ENCODE results near the gene PSIP1. TPM values are rescaled to one million over a fixed set of nuclear protein-coding genes. Genes with fewer than 3 reads are reported as not detected.

The PSIP1 gene
- total and polyA plus RNA-seq, 9 of the 15 experiments (the other 6 are each of a cell fraction or from before 2014, with no cell fraction given): 18.8 to 119 (median 59.9) TPM

DNA sequence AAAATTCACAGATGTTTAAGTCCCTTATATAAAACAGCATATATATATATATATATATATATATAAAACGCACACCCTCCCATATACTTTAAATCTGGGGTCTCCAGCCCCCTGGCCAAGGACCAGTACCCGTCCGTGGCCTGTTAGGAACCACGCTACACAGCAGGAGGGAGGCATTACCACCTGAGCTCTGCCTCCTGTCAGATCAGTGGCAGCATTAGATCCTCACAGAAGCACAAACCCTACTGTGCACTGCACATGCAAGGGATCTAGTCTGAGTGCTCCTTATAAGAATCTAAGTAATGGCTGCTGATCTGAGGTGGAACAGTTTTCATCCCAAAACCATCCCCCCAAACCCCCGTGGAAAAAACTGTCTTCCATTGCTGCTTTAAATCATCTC lies 9.0 kb downstream of the PSIP1 start:
- Histone ChIP-seq H3K4me3 (no peak overlapping the region), H3K9me1 (ENCODE audit: control insufficient read depth, insufficient read depth, low read length) (no peaks in the 10 kb centered on the region), H2AFZ (ENCODE audit: low read depth, low read length) (no peak overlapping the region), H3K9me3 (replicated peaks; ENCODE audit: control insufficient read depth, insufficient read depth, low read depth, low read length) (no peaks in the 10 kb centered on the region), H3K4me2 (ENCODE audit: insufficient read depth, low read length) (no peak overlapping the region), H3K27ac (ENCODE audit: extremely low read depth, low read depth, low read length) (no peak overlapping the region), H3K36me3 (ENCODE audit: control insufficient read depth, insufficient read depth, low read length) (peaks cover 71% of the 10 kb centered on the region), H4K20me1 (replicated peaks; ENCODE audit: control insufficient read depth, insufficient read depth, low read length) (no peaks in the 10 kb centered on the region), H3K79me2 (ENCODE audit: control insufficient read depth, insufficient read depth, low read length) (peaks cover 63% of the 10 kb centered on the region), H3K9ac (ENCODE audit: insufficient read depth in 1 of 2, low read depth in 2 of 2, low read length in 2 of 2) (no peak overlapping the region), H3K27me3 (ENCODE audit: control insufficient read depth in 2 of 2, insufficient read depth in 2 of 2, low read length in 2 of 2) (no peaks in the 10 kb centered on the region), H3K4me1 (replicated peaks in 1 of 2; ENCODE audit: control insufficient read depth in 2 of 2, insufficient read depth in 2 of 2, low read length in 2 of 2) (no peaks in the 10 kb centered on the region; a peak in 1 of 5 replicates)
- no TSS peak for BruUV-seq (replicated peaks)
- TF ChIP-seq SIX5 (IDR thresholded peaks at IDR 0.05; ENCODE audit: borderline replicate concordance in 1 of 2, insufficient read depth in 1 of 2, low read depth in 1 of 2, low read length in 2 of 2) (no peak), SRSF9 (IDR thresholded peaks at IDR 0.05; ENCODE audit: borderline replicate concordance, low read depth, low read length) (no peak)
- TF ChIP-seq, protein P1, sequence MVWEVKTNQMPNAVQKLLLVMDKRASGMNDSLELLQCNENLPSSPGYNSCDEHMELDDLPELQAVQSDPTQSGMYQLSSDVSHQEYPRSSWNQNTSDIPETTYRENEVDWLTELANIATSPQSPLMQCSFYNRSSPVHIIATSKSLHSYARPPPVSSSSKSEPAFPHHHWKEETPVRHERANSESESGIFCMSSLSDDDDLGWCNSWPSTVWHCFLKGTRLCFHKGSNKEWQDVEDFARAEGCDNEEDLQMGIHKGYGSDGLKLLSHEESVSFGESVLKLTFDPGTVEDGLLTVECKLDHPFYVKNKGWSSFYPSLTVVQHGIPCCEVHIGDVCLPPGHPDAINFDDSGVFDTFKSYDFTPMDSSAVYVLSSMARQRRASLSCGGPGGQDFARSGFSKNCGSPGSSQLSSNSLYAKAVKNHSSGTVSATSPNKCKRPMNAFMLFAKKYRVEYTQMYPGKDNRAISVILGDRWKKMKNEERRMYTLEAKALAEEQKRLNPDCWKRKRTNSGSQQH (CRISPR knock-in tag; IDR thresholded peaks at IDR 0.05): no peak
- TF ChIP-seq, protein P2, sequence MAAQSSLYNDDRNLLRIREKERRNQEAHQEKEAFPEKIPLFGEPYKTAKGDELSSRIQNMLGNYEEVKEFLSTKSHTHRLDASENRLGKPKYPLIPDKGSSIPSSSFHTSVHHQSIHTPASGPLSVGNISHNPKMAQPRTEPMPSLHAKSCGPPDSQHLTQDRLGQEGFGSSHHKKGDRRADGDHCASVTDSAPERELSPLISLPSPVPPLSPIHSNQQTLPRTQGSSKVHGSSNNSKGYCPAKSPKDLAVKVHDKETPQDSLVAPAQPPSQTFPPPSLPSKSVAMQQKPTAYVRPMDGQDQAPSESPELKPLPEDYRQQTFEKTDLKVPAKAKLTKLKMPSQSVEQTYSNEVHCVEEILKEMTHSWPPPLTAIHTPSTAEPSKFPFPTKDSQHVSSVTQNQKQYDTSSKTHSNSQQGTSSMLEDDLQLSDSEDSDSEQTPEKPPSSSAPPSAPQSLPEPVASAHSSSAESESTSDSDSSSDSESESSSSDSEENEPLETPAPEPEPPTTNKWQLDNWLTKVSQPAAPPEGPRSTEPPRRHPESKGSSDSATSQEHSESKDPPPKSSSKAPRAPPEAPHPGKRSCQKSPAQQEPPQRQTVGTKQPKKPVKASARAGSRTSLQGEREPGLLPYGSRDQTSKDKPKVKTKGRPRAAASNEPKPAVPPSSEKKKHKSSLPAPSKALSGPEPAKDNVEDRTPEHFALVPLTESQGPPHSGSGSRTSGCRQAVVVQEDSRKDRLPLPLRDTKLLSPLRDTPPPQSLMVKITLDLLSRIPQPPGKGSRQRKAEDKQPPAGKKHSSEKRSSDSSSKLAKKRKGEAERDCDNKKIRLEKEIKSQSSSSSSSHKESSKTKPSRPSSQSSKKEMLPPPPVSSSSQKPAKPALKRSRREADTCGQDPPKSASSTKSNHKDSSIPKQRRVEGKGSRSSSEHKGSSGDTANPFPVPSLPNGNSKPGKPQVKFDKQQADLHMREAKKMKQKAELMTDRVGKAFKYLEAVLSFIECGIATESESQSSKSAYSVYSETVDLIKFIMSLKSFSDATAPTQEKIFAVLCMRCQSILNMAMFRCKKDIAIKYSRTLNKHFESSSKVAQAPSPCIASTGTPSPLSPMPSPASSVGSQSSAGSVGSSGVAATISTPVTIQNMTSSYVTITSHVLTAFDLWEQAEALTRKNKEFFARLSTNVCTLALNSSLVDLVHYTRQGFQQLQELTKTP (IDR thresholded peaks at IDR 0.05; ENCODE audit: low read depth in 1 of 2, partially characterized antibody in 2 of 2): no peak
- WGBS (ENCODE audit: insufficient coverage, low coverage, missing lambda C conversion rate): 89% methylated on average over 5 of the region's 5 CpGs
- no peak for DNase-seq (ENCODE audit: extremely low read depth in 1 of 4, low spot score in 3 of 4)
- POLR2A ChIA-PET: interaction anchor here (2.2 kb wide), 1 partner anchor 10 kb away, joined by 10 read pairs; the partner anchor contains the start of gene PSIP1
- intact Hi-C loops (cut with micrococcal nuclease) (no loop called here), in situ Hi-C loops (cut with MboI) (no loop called here)
- no peak for FAIRE-seq
- ATAC-seq: no peak
- CTCF ChIA-PET (ENCODE audit: low intra/inter-chr PET ratio): no interaction called here

Measured in K562 (cell line).